ENCODE data around the gene PAM.

- no peak for TF ChIP-seq CTCF (IDR thresholded peaks at IDR 0.05 in 4 of 5, conservative IDR thresholded peaks at IDR 0.05 in 1 of 5)
- no peak for TF ChIP-seq POLR2A (IDR thresholded peaks at IDR 0.05)
Measured at GRCh38 chr5:102767862-102768261, 12.8 kb downstream of the PAM start.
